Thyroid gland (tissue), 4 donors: ENCODE results near the gene TRIOBP.

Experiments used
- CTCF ChIP-seq, 6 experiments: fragments of 200-600 bp in 3 of 6; fragments of 450-650 bp in 3 of 6; sonication (generic) in 3 of 6; IDR thresholded peaks; one replicate each; pipeline ENCODE4 v1.5.1; 2016 to 2019; ENCODE audit warnings: antibody characterized with exemption in 6 of 6, mild to moderate bottlenecking in 2 of 6, inconsistent platforms in 1 of 6, moderate library complexity in 1 of 6
- POLR2A ChIP-seq, 2 donors: fragments of 450-650 bp; IDR thresholded peaks; one replicate each; pipeline ENCODE4 v1.6.1; 2017; ENCODE audit warnings: antibody characterized with exemption in 2 of 2, mild to moderate bottlenecking in 2 of 2, moderate library complexity in 1 of 2

GRCh38 chr22:37763652-37764051 is 66.8 kb downstream of the TRIOBP start:
- TF ChIP-seq CTCF (IDR thresholded peaks at IDR 0.05): no peak
- TF ChIP-seq POLR2A (IDR thresholded peaks at IDR 0.05): no peak
